Osteocyte (in vitro differentiated cells): ENCODE results near the gene UROD. TPM values are rescaled to one million over a fixed set of nuclear protein-coding genes. Genes with fewer than 3 reads are reported as not detected.

Experiments used
- DNase-seq: peaks from one replicate; pipeline ENCODE4 v3.0.0; 2021; ENCODE audit warnings: mixed read lengths; ENCODE audit not compliant: unreplicated experiment; ENCODE audit errors: extremely low spot score
- H3K27ac Mint-ChIP-seq: one replicate; pipeline ENCODE4 v1.8.0; 2021; ENCODE audit warnings: mild to moderate bottlenecking, mixed read lengths; ENCODE audit not compliant: unreplicated experiment
- H3K27me3 Mint-ChIP-seq: one replicate; pipeline ENCODE4 v1.8.0; 2021; ENCODE audit warnings: mixed read lengths; ENCODE audit not compliant: unreplicated experiment
- H3K36me3 Mint-ChIP-seq: one replicate; pipeline ENCODE4 v1.8.0; 2021; ENCODE audit warnings: mixed read lengths; ENCODE audit not compliant: unreplicated experiment
- H3K4me1 Mint-ChIP-seq: one replicate; pipeline ENCODE4 v1.8.0; 2021; ENCODE audit warnings: mixed read lengths; ENCODE audit not compliant: unreplicated experiment
- H3K4me3 Mint-ChIP-seq: one replicate; pipeline ENCODE4 v1.8.0; 2021; ENCODE audit warnings: mild to moderate bottlenecking, moderate library complexity, mixed read lengths; ENCODE audit not compliant: unreplicated experiment
- H3K9me3 Mint-ChIP-seq: one replicate; pipeline ENCODE4 v1.8.0; 2021; ENCODE audit warnings: mixed read lengths; ENCODE audit not compliant: unreplicated experiment
- total RNA-seq: library from RNA; stranded (reverse); gene quantifications from 2 replicates; pipeline ENCODE4 v1.2.1, GENCODE V29; 2021
- TF ChIP-seq, protein P1 (sequence below): fragments of 200-600 bp; sonication (generic); IDR thresholded peaks from 2 replicates; pipeline ENCODE4 v1.5.0; 2021; ENCODE audit warnings: antibody characterized with exemption, mild to moderate bottlenecking, moderate library complexity

UROD gene
- total RNA-seq, 1 donor from 2014 or later = 131 TPM

DNA sequence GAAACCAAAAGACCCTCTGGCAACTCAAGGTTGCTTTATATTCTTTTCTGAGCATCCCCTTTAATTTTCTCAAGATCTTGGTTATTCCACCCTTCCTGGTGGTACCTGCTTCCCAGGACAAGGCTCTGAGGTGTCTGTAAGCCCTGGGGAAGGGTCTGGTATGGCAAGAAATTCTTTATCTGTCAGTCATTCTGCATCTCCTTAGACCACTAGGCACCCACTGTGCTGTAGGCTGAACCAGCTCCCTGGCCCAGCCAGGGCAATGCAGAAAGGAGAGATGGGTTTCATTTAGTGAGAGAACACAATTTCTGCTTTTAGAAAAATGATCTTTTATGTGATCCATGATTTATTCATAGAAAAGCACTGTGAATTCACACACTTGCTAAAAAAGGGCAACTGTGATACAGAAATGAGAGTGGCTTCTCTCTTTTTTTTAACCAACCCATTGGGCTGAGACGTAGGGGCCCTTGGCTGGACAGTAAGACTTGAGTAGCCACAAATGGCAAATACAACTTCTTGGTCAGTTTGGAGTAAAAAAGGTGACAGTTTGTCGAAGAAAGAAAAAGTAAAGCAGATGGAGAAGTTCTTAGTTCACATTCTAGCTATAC lies 4.1 kb downstream of the UROD start:
- Mint-ChIP-seq H3K27ac (no peak overlapping the region), H3K27me3 (no peaks in the 10 kb centered on the region), H3K4me1 (peaks cover 29% of the 10 kb centered on the region), H3K36me3 (peaks cover 9% of the 10 kb centered on the region), H3K4me3 (no peak overlapping the region), H3K9me3 (no peaks in the 10 kb centered on the region)
- TF ChIP-seq, protein P1, sequence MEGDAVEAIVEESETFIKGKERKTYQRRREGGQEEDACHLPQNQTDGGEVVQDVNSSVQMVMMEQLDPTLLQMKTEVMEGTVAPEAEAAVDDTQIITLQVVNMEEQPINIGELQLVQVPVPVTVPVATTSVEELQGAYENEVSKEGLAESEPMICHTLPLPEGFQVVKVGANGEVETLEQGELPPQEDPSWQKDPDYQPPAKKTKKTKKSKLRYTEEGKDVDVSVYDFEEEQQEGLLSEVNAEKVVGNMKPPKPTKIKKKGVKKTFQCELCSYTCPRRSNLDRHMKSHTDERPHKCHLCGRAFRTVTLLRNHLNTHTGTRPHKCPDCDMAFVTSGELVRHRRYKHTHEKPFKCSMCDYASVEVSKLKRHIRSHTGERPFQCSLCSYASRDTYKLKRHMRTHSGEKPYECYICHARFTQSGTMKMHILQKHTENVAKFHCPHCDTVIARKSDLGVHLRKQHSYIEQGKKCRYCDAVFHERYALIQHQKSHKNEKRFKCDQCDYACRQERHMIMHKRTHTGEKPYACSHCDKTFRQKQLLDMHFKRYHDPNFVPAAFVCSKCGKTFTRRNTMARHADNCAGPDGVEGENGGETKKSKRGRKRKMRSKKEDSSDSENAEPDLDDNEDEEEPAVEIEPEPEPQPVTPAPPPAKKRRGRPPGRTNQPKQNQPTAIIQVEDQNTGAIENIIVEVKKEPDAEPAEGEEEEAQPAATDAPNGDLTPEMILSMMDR = no peak
- peak; percentile 27 for DNase-seq

DNA sequence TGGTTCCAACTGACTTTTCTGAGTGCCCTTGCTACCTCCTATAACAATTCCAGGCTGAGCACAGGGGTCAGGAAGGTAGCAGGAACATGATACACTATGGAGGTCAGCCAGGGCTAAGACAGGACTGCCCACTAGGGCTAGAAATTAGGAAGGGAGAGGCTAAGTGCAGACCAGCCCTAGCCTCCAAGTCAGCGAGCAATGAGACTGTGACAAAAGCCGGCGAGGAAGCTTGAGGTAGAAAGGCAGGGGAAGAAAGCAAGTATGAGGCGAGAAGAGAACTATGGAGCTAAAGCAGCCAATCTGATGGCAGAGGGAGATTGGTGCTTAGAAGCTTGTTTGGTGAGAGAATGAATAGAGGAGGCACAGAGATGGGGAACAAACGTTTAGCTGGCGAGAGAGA lies 4.7 kb downstream of the UROD start:
- DNase-seq = peak; percentile 23
- H3K9me3 Mint-ChIP-seq = no peaks in the 10 kb centered on the region
- H3K27ac Mint-ChIP-seq = no peak overlapping the region
- TF ChIP-seq, protein P1 = no peak
- H3K4me3 Mint-ChIP-seq = no peak overlapping the region
- peaks cover 24% of the 10 kb centered on the region for H3K4me1 Mint-ChIP-seq
- no peaks in the 10 kb centered on the region for H3K27me3 Mint-ChIP-seq
- peaks cover 9% of the 10 kb centered on the region for H3K36me3 Mint-ChIP-seq

DNA sequence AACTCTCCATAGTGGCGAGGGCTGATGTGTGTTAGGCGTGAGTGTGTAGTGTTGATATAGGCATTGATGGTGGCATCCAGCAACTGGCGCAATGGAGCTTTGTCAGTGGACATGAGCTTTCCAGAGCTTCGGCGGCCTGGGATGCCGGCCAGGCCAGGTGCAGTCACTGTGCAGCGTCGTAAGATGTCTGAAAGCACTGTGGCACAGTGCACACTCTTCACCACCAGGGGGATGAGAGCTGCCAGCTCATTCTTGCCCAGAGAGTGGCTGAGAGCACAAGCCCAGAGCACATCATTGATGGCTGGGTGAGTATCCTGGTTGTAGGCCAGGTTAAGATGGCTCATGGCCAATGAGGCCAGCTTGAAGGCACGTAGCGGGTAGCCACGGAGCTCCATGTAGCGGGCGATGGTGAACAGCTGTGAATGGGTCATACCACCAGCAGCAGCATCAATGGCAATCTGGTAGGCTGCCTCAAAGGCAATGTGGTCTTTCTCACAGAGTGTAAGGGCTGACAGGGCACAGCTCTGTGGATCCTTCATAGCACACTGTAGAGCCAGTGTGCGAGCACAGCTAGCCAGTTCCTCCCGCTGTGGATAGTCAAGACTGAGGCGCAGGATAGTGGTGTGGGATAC lies 6.7 kb downstream of the UROD start:
- DNase-seq = peak; percentile 84
- TF ChIP-seq, protein P1 = peak; percentile 77
- Mint-ChIP-seq H3K4me3 (no peak overlapping the region), H3K27me3 (peaks cover 4% of the 10 kb centered on the region), H3K9me3 (no peaks in the 10 kb centered on the region), H3K27ac (no peak overlapping the region), H3K4me1 (peaks cover 11% of the 10 kb centered on the region), H3K36me3 (peaks cover 9% of the 10 kb centered on the region)

DNA sequence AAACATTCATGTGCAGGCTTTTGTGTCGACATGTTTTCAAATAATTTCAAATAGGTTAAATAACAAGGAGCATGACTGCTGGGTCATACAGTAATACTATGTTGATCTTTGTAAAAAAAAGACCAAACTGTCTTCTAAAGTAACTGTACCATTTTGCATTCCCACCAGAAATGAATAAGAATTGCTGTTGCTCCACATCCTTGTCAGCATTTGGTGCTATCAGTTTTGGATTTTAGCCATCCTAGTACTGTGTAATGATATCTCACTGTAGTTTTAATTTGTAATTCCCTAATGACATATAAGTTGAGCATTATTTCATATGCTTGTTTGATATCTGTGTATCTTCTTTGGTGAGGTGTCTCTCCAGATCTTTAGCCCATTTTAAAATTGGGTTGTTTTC lies 11.6 kb downstream of the UROD start:
- Mint-ChIP-seq H3K36me3 (no peaks in the 10 kb centered on the region), H3K9me3 (no peaks in the 10 kb centered on the region), H3K27me3 (peaks cover 23% of the 10 kb centered on the region), H3K4me3 (no peak overlapping the region), H3K4me1 (no peaks in the 10 kb centered on the region), H3K27ac (no peak overlapping the region)
- no peak for DNase-seq
- TF ChIP-seq, protein P1 = no peak

DNA sequence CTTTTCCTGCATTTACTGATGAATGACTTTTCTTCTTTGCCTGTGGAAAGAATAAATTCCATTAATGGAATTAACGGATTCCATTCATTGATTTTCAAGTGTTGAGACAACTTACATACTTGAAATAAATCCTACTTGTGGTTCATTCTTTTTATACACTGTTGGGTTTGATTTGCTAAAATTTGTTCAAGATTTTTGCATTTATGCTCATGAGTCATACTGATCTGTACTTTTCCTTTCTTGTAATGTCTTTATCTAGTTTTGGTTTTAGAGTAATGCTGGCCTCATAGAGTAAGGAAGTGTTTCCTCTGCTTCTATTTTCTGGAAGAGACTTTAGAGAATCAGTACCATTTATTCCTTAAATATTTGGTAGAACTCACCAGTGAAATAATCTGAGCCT lies 14.4 kb downstream of the UROD start:
- Mint-ChIP-seq H3K4me1 (no peaks in the 10 kb centered on the region), H3K36me3 (no peaks in the 10 kb centered on the region), H3K9me3 (no peaks in the 10 kb centered on the region), H3K27me3 (peaks cover 39% of the 10 kb centered on the region), H3K4me3 (no peak overlapping the region), H3K27ac (no peak overlapping the region)
- no peak for DNase-seq
- TF ChIP-seq, protein P1 = no peak
